GM19372 (cell line): Measurements from ENCODE around the gene TP53AIP1.
A peak's percentile ranks its signal among the peaks of the same experiment; 100 is the strongest.

Experiments
- ATAC-seq: cut with Tn5 transposase; IDR thresholded peaks from one replicate; pipeline ENCODE4 v1.9.1; 2021; ENCODE audit warnings: mild to moderate bottlenecking, low read depth, moderate library complexity; ENCODE audit not compliant: unreplicated experiment

TP53AIP1 gene

DNA sequence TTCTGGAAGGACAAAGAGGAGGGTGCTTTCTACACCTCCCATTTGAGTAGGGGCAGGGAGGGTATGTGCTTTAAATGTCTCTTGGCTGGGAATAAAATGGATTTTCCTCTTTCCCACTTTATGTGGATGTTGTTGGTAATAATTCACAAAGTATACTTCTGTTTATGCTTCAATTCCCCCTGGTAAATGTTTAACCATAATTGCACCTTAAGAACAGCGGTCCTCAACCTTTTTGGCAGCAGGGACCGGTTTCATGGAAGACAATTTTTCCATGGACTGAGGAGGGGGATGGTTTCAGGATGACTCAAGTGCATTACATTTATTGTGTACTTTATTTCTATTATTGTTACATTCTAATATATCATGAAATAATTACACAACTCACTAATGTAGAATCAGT lies 4.0 kb upstream of the TP53AIP1 start:
- ATAC-seq = no peak

DNA sequence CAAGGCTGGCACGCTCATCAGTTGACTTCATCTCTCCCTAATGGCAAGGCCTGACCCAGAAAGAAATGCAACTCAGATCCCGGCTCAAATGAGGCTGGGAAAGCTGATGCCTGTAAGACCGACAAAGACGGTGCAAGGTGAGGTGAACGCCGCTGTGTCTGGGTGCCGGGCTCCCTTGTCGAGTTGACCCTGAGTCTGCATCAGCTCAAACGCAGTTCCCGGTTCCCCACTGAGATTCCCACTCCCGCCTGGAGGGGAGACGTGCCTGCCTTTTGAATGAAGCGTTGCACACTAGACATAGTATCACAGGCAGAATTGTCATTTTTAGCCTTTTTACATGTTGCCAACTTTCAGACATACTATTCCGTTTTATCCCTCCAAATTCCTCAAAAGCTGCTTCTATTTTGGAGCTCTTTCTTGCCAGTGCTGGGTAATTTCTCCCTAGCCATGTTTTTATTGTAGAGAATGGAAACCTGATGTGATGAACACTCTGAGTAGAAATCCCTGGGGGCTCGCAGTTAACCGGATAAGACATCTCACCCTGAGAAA lies 831 bp upstream of the TP53AIP1 start:
- no peak for ATAC-seq

DNA sequence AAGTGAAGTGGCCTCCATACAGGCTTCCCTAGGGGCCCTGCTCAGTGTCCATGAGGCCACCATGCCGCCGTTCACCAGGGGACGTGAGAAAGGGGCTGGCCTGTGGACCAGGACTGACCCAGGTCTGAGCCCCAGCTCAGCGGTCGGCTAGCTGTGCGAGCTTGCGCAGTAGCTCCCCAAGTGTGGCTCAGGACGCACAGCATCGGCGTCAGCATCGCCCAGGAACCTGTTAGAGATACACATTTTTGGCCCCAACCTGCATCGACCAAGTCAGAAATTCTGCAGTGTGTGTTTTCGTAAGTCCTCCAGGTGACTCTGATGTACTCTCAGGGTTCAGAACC lies 429 bp downstream of the TP53AIP1 start:
- ATAC-seq = no peak

DNA sequence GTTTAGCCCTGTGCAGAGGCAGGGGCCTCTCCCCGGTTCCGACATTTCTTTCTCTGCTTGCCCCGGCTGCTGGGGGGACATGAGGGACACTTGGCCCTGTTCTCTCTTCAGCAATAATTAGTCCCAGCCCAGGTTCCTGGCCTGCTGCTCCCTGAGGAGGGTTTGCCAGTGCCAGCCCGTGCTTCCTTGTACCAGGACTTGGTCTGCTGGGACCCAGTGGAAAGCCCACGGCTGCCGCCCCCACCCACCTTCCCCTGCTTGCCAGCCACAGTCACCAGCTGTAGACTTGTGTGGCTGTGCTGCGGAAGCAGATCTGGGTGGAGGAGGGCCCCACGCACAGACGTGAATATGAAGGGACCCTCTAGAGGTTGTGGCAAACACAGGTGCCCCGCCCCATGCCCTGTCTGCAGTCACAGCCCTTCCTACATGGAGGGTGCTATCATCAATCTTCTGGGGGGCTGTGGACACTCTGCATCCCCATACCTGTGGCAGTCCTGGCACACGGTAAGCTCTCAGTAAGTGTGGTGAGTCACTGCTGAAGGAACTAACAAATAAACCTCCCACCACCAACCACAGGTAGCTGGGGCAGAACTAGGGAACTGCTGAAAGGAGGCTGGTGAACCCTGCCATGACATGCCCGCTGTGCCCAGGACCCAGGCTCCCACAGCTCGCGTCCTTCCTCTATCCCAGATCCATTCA lies 949 bp downstream of the TP53AIP1 start:
- ATAC-seq = no peak

DNA sequence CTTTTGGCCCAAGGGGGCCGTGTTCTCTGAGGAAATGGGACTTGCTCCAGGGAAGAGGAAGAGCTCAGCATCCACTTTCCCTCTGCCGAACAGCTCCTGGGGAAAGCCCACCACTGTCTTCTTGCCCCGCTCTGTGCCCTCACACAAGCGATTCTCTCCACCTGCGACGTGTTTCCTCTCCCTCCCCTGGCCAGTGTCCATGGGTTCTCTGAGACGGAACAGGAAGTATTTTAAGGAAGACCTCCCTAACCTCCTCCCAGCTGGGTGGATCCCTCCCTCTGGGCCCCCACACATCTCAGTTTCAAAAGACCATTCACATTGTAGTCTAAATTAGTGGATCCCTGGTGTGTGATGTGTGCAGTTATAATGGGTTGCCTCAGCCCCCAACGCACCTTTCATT lies 1.6 kb downstream of the TP53AIP1 start:
- no peak for ATAC-seq

DNA sequence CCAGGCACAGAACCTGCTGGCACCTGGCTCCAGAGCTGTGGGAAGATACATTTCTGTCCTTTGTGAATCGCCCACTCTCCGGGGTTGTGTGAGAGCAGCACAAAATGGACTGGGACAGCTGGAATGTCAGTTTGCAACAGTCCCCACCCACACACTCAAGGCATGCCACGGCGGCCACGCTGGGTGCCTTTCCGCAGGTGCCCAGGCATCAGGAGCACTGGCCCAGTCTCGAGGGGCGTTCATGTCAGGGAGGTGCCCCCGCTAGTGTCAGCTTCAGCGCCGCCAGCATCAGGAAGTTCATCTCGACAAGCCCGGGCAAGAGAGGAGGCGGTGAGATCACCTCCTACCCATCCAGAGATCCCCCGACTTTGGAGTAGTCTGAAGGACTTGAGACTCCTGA lies 2.1 kb downstream of the TP53AIP1 start:
- no peak for ATAC-seq

DNA sequence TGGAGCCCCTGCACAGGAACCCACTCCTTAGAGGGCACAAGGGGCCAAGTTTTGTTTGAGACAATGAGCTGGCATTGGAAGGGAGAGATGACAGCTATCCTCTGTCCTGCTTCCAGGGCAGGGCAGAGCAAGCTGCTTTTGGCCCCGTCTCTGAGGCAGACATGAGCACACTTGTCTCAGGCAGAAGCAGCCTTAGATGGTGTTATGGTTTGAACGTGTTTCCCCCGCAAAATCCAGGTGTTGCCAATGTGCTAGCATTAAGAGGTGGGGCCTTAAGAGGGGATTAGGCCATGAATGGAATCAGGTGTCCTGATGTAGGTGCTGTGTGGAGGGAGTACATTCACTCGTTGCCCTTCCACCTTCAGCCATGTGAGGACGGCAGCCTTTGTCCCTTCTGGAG lies 2.5 kb downstream of the TP53AIP1 start:
- ATAC-seq = no peak

DNA sequence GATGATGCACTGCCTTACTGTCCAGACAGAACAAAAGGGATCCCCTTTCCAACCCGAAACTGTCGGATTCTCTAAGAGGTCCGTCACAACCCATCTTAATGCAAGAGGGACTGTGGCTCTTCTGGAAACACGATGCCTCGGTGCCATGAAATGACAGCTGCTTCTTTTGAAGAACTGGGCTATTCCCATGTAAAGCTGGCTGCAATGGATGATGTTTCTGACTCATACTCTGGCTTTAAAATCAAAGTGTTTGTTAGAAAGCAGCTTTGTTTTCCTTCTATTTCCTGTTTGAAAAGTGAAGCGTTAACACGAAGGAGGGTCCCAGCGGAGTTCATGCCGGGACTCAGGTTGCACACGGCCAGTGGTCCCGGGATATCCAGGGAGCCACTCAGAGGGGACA lies 3.1 kb downstream of the TP53AIP1 start:
- ATAC-seq = no peak

DNA sequence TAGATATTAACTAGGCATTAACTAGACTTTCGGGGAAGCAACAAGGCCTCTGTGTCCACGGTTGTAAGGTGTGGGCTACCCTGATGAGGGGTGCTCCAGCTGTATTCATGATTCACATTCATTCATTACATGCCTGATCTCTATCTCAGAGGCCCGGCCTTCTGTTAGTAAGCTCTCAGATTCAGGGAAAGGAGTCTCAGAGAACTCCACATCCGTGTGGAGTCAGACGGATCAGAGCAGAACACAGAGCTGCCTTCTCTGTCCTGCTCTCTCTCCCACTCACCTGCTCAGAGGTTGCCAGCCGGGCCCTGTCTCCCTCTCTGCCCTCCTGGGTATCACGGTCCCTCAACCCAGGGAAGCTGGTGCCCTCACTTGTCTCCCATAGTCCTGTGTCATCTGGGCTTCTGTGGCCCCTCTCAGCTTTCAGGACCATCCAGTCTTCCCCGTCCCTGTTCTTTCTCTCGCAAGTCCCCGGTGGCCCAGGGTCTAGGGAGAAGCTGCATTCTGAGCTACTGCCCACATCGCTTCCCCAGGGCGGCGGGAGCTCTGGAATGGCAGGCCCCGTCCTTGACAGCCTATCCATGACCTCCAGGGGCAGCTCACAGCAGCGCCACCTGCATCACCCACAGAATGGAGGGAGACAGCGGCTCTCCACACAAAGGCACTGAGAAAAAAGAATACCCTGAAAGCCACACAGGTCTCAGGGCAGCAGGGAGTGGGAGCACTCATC lies 4.3 kb downstream of the TP53AIP1 start:
- no peak for ATAC-seq

DNA sequence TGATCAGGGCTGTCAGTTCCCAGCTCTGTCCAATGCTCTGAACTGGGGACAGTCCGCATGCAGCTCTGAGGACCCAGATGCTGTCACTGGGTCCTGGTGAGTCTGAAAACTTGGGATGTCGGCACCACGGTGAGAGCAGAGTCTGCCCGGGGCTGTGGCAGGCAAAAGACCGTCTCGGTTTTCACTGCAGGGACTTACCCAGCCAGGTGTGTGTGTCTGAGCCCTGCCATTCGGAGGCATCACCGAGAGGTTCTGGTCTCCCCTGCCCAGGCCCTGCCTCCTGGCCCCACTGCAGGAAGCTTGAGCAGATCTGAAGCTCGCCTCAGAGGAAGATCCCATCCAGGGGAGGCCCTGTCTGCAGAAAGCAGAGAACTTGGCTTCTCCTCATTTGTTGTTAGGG lies 5.2 kb downstream of the TP53AIP1 start:
- no peak for ATAC-seq

DNA sequence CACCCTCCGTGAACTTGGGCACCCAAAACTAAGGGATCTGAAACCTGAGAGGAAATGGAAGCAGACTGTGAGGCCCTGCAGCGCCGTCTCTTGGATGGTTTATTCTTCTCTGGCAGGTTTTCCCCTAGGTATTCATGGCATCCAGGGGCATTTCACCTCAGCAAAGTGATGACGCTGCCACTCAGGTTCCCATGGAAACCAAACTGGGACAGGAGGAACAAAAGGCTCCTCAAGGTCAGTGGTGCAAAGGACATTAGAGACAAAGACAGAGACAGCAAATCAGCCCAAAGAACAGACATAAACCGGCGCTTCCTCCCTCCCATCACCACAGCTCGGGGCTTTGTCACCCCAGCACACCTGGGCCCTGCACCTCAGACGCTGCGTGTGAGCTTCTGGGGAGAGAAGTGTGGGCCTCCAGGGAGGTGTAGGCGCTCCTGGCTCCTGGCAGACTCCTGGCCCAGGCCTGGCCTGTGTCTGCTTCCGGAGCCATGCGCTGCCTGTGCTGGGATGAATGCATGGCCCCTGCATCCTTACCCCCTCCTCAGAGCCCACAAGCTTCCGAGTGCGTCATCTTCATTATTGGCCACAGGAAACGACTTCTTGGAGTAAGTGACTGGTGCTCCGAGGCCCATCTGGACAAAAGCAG lies 5.9 kb downstream of the TP53AIP1 start:
- ATAC-seq = no peak

DNA sequence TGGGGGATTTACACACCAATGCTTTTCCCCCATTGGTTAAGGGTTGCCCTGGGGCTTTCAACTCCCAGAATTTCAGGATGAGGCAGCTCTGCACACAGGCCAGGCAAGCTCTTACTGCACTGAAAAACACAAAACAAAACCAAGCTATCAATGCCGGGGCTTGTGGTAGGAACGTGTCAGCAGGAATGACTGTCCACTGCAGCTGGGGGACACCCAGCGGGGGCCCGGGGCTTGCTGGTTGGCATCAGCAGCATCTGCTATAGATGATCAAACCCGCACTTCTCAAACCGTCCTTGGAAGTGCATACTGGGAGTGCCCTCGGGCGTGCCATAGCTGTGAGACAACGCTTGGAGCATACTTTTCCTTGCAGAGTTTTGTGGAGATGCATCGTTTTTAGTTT lies 7.7 kb downstream of the TP53AIP1 start:
- no peak for ATAC-seq

DNA sequence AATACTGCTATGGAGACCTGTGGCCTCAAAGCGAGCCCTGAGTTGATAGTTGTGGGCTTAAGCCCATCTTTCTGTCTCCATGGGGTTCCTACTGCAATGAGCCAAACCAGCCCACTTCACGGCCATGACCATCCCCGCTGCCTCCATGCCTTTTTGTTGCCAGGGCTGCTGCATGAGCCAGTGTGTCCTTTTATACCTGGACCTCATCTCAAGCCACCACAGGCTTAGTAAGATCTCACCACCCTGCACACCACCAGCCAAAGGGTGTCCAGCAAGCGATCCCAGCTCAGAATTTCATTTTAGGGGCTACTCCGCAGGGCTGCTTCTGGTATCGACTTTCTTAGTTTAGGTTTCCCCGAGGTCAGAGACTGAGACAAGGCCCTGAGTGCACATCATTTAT lies 8.3 kb downstream of the TP53AIP1 start:
- ATAC-seq = no peak

DNA sequence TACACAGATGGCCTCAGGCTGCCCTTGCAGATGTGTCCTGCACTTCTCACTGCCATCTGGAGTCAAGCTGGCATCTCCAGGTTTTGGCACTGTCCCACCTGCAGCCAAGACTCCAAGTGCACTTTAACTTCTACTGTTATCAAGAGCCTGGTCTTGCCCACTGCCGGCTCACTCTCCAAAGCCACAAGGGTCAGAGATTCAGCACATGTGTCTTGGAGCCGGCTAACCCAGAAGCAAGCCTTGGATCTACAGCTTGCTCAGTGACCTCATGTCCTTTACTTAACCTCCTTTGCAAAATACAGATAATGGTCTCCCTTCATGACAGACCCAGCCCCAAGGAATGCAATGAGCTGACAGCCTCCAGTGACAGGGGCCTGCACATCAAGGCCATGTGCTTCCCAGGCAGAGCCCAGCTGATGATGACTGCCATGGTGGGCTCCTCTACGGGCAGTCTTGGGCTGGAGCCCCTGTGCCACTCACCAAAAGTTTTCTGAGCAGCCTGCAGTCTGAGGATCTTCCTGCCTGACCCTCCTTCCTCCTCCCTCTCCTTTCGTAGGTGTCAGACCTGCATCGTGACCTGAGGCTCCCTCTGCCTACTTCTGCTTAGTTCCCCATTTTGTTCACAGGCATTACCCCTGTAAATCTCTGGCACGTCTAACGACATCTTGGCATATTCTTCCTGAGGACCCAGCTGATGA lies 9.0 kb downstream of the TP53AIP1 start:
- no peak for ATAC-seq

DNA sequence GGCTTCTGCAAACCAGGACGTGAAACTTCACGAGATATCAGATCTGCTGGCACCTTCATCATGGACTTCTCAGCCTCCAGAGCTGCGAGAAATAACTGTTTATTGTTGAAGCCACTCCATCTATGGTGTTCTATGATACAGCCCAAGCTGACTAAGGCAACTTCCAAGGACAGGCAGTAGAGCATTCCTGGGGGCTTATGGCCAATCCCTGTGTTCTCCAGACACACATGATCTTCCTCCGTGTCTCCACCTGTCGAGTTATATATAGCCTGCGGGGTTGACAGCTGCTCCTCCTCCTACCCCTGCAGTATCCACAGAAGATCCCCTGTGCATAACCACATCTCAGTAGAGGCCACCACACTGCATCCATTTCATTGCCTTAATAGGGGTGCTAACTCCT lies 11.0 kb downstream of the TP53AIP1 start:
- no peak for ATAC-seq

DNA sequence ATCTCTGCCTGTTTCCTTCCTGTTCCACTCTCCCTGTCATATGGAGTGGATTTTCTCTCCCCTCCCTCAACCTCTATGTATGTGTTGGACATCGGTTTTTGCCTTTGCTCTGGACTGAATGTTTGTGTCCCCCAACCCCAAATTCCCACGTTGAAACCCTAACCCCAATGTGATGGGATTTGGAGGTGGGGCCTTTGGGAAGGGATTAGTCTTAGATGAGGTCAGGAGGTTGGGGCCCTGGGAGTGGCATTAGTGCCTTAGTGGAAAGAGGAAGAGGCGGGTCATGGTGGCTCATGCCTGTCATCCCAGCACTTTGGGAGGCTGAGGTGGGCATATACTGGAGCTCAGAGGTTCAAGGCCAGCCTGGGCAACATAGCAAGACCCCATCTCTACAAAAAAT lies 11.6 kb downstream of the TP53AIP1 start:
- ATAC-seq = no peak

DNA sequence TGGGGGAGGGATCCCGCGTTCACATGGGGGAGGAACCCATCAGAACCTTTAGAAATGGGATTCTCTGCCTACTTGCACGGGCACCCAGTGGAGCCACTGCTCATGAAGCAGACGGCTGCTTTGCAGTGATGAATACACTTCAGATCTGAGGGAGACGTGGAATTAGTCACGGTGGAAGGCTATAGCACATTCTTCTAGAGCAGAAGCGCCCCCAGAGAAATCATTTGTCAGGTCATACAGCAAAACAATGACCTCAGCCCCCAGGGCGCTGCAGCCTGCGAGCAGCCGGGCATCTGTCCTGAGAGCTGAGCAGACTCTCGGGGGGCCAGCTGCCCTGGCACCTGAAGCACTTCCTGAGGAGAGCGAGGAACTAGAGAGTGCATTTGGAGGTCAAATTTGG lies 12.7 kb downstream of the TP53AIP1 start:
- no peak for ATAC-seq

DNA sequence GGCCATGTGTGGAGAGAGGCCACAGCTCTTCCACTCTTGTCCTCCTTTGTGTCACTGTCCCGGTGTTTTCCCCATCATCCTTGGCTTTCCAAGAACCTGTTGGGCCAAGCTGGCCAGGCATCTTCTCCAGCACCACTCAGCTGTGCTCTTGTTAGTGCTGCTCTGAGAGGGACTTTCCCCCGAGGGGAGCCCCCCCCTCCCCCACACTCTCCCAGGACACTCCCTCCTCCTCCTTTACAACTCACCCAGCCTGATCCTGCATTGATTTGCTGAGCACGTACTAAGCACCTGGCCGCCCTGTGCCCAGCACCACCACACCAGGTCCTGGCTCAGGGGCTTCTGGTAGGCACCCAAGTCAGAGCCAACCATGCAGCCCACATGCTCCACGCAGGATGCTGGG lies 13.2 kb downstream of the TP53AIP1 start:
- ATAC-seq = no peak

DNA sequence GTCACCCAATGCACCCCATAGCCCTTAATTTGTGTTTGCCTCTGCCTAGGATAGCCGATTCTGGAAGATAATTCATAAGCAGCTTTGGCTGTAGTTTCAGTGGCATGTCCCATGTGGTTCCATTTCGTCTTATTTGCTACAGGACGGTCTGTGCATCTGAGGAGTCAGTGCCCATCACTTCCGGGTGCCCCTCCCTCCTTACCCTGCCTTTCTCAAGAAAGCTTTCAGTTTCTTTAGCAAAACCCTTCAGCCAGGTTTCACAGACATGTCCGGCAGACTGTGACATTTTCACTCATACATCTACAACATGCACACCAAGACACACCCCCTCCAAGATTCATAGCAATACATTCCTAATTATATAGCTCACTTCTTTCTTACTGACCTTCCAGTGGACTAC lies 14.3 kb downstream of the TP53AIP1 start:
- ATAC-seq = peak; percentile 96

DNA sequence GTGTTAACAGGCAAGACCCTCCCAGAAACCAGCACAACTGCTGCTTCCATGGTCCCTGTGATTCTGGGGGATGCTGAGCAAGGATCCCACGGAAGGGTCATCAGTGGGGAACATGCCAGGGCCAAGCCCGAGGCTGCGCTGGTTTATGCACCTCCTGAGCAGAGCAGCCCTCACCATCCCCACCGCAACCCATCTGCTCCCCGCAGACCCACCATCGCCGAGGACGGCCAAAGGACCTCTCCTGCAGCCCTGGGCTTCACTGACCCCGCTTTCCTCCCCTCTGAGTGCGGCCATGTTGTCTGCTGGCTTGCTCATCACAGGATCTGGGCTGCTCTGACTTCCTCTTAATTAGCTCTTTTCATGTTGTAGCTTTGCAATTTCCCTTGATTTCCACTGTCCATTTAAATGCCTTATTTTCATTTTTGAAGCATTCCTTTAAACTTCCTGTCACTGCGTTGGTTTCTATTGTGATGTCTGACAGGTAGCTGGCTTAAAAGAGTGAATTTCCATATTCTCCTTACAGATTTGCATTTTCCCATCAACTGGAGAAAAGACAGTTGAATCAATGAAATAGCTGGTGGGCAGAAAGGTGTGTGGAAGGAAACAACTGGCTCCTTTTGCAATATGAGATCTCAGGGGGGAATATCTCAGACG lies 14.9 kb downstream of the TP53AIP1 start:
- ATAC-seq = no peak

DNA sequence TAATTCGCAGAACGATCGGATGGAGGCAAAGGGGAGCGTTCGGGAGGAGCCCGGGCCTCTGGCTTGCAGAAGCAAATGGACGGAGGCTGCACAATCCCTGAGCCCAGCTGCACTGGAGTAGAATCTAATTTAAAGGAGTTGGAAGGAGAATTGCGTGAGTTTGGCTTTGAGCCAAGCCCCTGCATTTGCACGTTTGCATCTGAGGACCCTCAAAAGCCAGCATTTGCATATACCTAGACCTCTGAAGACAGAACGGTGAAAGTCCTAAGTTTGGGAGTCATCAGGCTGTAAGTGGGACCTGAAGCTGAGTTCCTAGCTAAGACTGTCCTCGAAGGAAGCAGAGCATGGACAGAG lies 15.6 kb downstream of the TP53AIP1 start:
- no peak for ATAC-seq
